Measurements from ENCODE around the gene CDC26.
"Not testable (repeated sequence)": the region's sequence is repeated elsewhere in the genome, so short reads cannot be mapped to it uniquely, and the experiment has no call there.

- not testable (repeated sequence) for TF ChIP-seq CTCF, POLR2A (IDR thresholded peaks at IDR 0.05)
These were observed 20.9 kb upstream of the CDC26 start for GRCh38 chr9:113296247-113296646.

All from esophagus squamous epithelium (tissue), 4 donors.